Measurements from ENCODE around the gene SREBF1. TPM values are rescaled to one million over a fixed set of nuclear protein-coding genes. Genes with fewer than 3 reads are reported as not detected.

SREBF1 gene
- total RNA-seq: 100 to 1,000 TPM in 2 of 3 donors, 10 to 100 TPM in 1; 80.7 to 208 (median 119) TPM
- total RNA-seq (2013): 13.3 TPM

GRCh38 chr17:17836818-17837379 lies at the start of gene SREBF1:
Gene SREBF1 (minus strand): TSS chr17:17836986. CDS start chr17:17836817, 169 bp downstream.
- no peaks in the 10 kb centered on the region for H3K9me3 ChIP-seq (ENCODE audit: control insufficient read depth, insufficient read depth, low read length)
- peak within 1 kb of the TSS; percentile 98 for H3K27ac ChIP-seq (ENCODE audit: low read length)
- H3K9me3 Mint-ChIP-seq: no peaks in the 10 kb centered on the region
- H3K4me1 Mint-ChIP-seq: peaks cover 26 to 44% of the 10 kb centered on the region in 2 donors
- H3K4me3 Mint-ChIP-seq: peak within 1 kb of the TSS; percentile 92
- WGBS (ENCODE audit: insufficient coverage): 4% methylated on average over 52 of the region's 52 CpGs
- H3K27me3 ChIP-seq (ENCODE audit: control insufficient read depth, insufficient read depth, low read length): no peaks in the 10 kb centered on the region
- TF ChIP-seq CTCF (IDR thresholded peaks at IDR 0.05): no peak
- H3K36me3 ChIP-seq (ENCODE audit: control insufficient read depth, insufficient read depth, low read length): no peaks in the 10 kb centered on the region
- peak; percentile 73 to 80 for DNase-seq
- H3K36me3 Mint-ChIP-seq: no peaks in the 10 kb centered on the region
- ATAC-seq: peak; percentile 38 to 51 (median 49)
- intact Hi-C loops (cut with micrococcal nuclease): loop anchor here (1.0 to 5.0 kb wide), 4 partner anchors 13 to 85 kb away; no protein-coding TSS in a partner anchor
- H3K4me1 ChIP-seq (ENCODE audit: control insufficient read depth, insufficient read depth, low read length): peaks cover 63% of the 10 kb centered on the region
- peak within 1 kb of the TSS; percentile 92 to 98 for H3K27ac Mint-ChIP-seq
- no peaks in the 10 kb centered on the region for H3K27me3 Mint-ChIP-seq (ENCODE audit: low read depth in 2 of 2)
- H3K4me3 ChIP-seq (ENCODE audit: low read length): peak within 1 kb of the TSS; percentile 80

- H3K27me3 ChIP-seq (ENCODE audit: control insufficient read depth, insufficient read depth, low read length): no peaks in the 10 kb centered on the region
- H3K36me3 ChIP-seq (ENCODE audit: control insufficient read depth, insufficient read depth, low read length): peaks cover 16% of the 10 kb centered on the region
- no peak for TF ChIP-seq CTCF (IDR thresholded peaks at IDR 0.05)
- Mint-ChIP-seq H3K4me1 (peaks cover 0 to 4% of the 10 kb centered on the region in 2 donors), H3K27me3 (ENCODE audit: low read depth in 2 of 2) (no peaks in the 10 kb centered on the region), H3K27ac (no peak overlapping the region), H3K9me3 (no peaks in the 10 kb centered on the region), H3K4me3 (no peak overlapping the region), H3K36me3 (no peaks in the 10 kb centered on the region)
- no peaks in the 10 kb centered on the region for H3K4me1 ChIP-seq (ENCODE audit: control insufficient read depth, insufficient read depth, low read length)
- 95% methylated on average over 6 of the region's 6 CpGs for WGBS (ENCODE audit: insufficient coverage)
- intact Hi-C loops (cut with micrococcal nuclease): no loop called here
- no peak for ATAC-seq
- no peak for DNase-seq
- no peaks in the 10 kb centered on the region for H3K9me3 ChIP-seq (ENCODE audit: control insufficient read depth, insufficient read depth, low read length)
- H3K4me3 ChIP-seq (ENCODE audit: low read length): no peak overlapping the region
- no peak overlapping the region for H3K27ac ChIP-seq (ENCODE audit: low read length)
These were observed 49.4 kb upstream of the SREBF1 start for GRCh38 chr17:17886226-17886625.

GRCh38 chr17:17884391-17885357 lies 47.9 kb upstream of the SREBF1 start:
- no peak for DNase-seq
- 97% methylated on average over 16 of the region's 16 CpGs for WGBS (ENCODE audit: insufficient coverage)
- Mint-ChIP-seq H3K4me3 (no peak overlapping the region), H3K27me3 (ENCODE audit: low read depth in 2 of 2) (no peaks in the 10 kb centered on the region), H3K9me3 (no peaks in the 10 kb centered on the region), H3K36me3 (no peaks in the 10 kb centered on the region), H3K27ac (no peak overlapping the region), H3K4me1 (peaks cover 0 to 3% of the 10 kb centered on the region in 2 donors)
- intact Hi-C loops (cut with micrococcal nuclease): no loop called here
- Histone ChIP-seq H3K27ac (ENCODE audit: low read length) (no peak overlapping the region), H3K36me3 (ENCODE audit: control insufficient read depth, insufficient read depth, low read length) (peaks cover 21% of the 10 kb centered on the region), H3K4me1 (ENCODE audit: control insufficient read depth, insufficient read depth, low read length) (no peaks in the 10 kb centered on the region), H3K27me3 (ENCODE audit: control insufficient read depth, insufficient read depth, low read length) (no peaks in the 10 kb centered on the region), H3K9me3 (ENCODE audit: control insufficient read depth, insufficient read depth, low read length) (no peaks in the 10 kb centered on the region), H3K4me3 (ENCODE audit: low read length) (no peak overlapping the region)
- no peak for TF ChIP-seq CTCF (IDR thresholded peaks at IDR 0.05)
- ATAC-seq: no peak

Measured in natural killer cell (primary cell).